ENCODE data around the gene PLXNC1. TPM values are rescaled to one million over a fixed set of nuclear protein-coding genes. Genes with fewer than 3 reads are reported as not detected.

Gene PLXNC1
- total RNA-seq, 5 donors from 2014 or later (not counting 1 experiment from before 2014, with no cell fraction given), result 12.9 to 23.9 (median 19.2) TPM

GRCh38 chr12:94290353-94290752 lies 142.0 kb downstream of the PLXNC1 start:
- H3K36me3 Mint-ChIP-seq, result peaks cover 63% of the 10 kb centered on the region
- H3K4me3 Mint-ChIP-seq, result no peak overlapping the region
- ATAC-seq (replicated peaks in 1 of 4) (no peak), DNase-seq (no peak)
- POLR2A ChIA-PET, result interaction anchor here in 1 of 2 donors (0.5 to 0.6 kb wide), 2 partner anchors 511 to 903 kb away, joined by 3 to 4 read pairs; no protein-coding TSS in a partner anchor
- H3K27ac Mint-ChIP-seq, result no peak overlapping the region
- Histone ChIP-seq H3K4me3 (ENCODE audit: control insufficient read depth in 1 of 2, extremely low read depth in 1 of 2, low read length in 1 of 2) (no peak overlapping the region), H3K4me1 (ENCODE audit: control insufficient read depth in 1 of 2, extremely low read depth in 1 of 2, insufficient read depth in 2 of 2, low read length in 2 of 2) (no peaks in the 10 kb centered on the region), H3K36me3 (ENCODE audit: control insufficient read depth in 2 of 2, extremely low read depth in 1 of 2, insufficient read depth in 1 of 2, low read length in 1 of 2) (peaks cover 0 to 23% of the 10 kb centered on the region in 2 donors), H3K27ac (ENCODE audit: low read length) (no peak overlapping the region), H3K9me3 (no peaks in the 10 kb centered on the region), H3K27me3 (replicated peaks in 1 of 2; ENCODE audit: control insufficient read depth in 2 of 2, extremely low read depth in 1 of 2, insufficient read depth in 2 of 2, low read length in 1 of 2) (no peaks in the 10 kb centered on the region)
- CTCF ChIA-PET, result no interaction called here
- H3K9me3 Mint-ChIP-seq, result no peaks in the 10 kb centered on the region
- no CpG with 5 or more reads among the region's 4 CpGs for WGBS (ENCODE audit: insufficient coverage)
- no peaks in the 10 kb centered on the region for H3K27me3 Mint-ChIP-seq
- no peaks in the 10 kb centered on the region for H3K4me1 Mint-ChIP-seq

- Histone ChIP-seq H3K4me1 (ENCODE audit: control insufficient read depth in 1 of 2, extremely low read depth in 1 of 2, insufficient read depth in 2 of 2, low read length in 2 of 2) (no peaks in the 10 kb centered on the region), H3K4me3 (ENCODE audit: control insufficient read depth in 1 of 2, extremely low read depth in 1 of 2, low read length in 1 of 2) (no peak overlapping the region), H3K27me3 (replicated peaks in 1 of 2; ENCODE audit: control insufficient read depth in 2 of 2, extremely low read depth in 1 of 2, insufficient read depth in 2 of 2, low read length in 1 of 2) (no peaks in the 10 kb centered on the region), H3K9me3 (no peaks in the 10 kb centered on the region), H3K36me3 (ENCODE audit: control insufficient read depth in 2 of 2, extremely low read depth in 1 of 2, insufficient read depth in 1 of 2, low read length in 1 of 2) (peaks cover 0 to 62% of the 10 kb centered on the region in 2 donors), H3K27ac (ENCODE audit: low read length) (no peak overlapping the region)
- H3K4me1 Mint-ChIP-seq, result peaks cover 0 to 8% (median 0%) of the 10 kb centered on the region in 3 donors
- peaks cover 70% of the 10 kb centered on the region for H3K36me3 Mint-ChIP-seq
- ATAC-seq (replicated peaks in 1 of 4) (no peak), DNase-seq (no peak)
- no peaks in the 10 kb centered on the region for H3K9me3 Mint-ChIP-seq
- WGBS (ENCODE audit: insufficient coverage), result 100% methylated on average over 4 of the region's 6 CpGs
- H3K4me3 Mint-ChIP-seq, result no peak overlapping the region
- H3K27ac Mint-ChIP-seq, result peak overlapping the region in 1 of 2 donors; percentile 50
- ChIA-PET CTCF (no interaction called here), POLR2A (no interaction called here)
- H3K27me3 Mint-ChIP-seq, result no peaks in the 10 kb centered on the region
Observed at GRCh38 chr12:94297096-94297699, 148.8 kb downstream of the PLXNC1 start.

- Histone ChIP-seq H3K27me3 (replicated peaks in 1 of 2; ENCODE audit: control insufficient read depth in 2 of 2, extremely low read depth in 1 of 2, insufficient read depth in 2 of 2, low read length in 1 of 2) (no peaks in the 10 kb centered on the region), H3K4me1 (ENCODE audit: control insufficient read depth in 1 of 2, extremely low read depth in 1 of 2, insufficient read depth in 2 of 2, low read length in 2 of 2) (no peaks in the 10 kb centered on the region), H3K4me3 (ENCODE audit: control insufficient read depth in 1 of 2, extremely low read depth in 1 of 2, low read length in 1 of 2) (no peak overlapping the region), H3K9me3 (no peaks in the 10 kb centered on the region), H3K27ac (ENCODE audit: low read length) (no peak overlapping the region), H3K36me3 (ENCODE audit: control insufficient read depth in 2 of 2, extremely low read depth in 1 of 2, insufficient read depth in 1 of 2, low read length in 1 of 2) (peaks cover 0 to 63% of the 10 kb centered on the region in 2 donors)
- Mint-ChIP-seq H3K9me3 (no peaks in the 10 kb centered on the region), H3K4me1 (peaks cover 0 to 8% (median 0%) of the 10 kb centered on the region in 3 donors), H3K27ac (no peak overlapping the region), H3K27me3 (no peaks in the 10 kb centered on the region), H3K36me3 (peaks cover 75% of the 10 kb centered on the region), H3K4me3 (no peak overlapping the region)
- ChIA-PET CTCF (no interaction called here), POLR2A (no interaction called here)
- no peak for DNase-seq
- WGBS (ENCODE audit: insufficient coverage), result no CpG with 5 or more reads among the region's 2 CpGs
- no peak for ATAC-seq (replicated peaks in 1 of 4)
Observed at GRCh38 chr12:94297876-94298505, 149.6 kb downstream of the PLXNC1 start.

GRCh38 chr12:94299846-94300245 lies 151.5 kb downstream of the PLXNC1 start:
- H3K27ac ChIP-seq (ENCODE audit: low read length), result no peak overlapping the region
- peaks cover 77% of the 10 kb centered on the region for H3K36me3 Mint-ChIP-seq
- H3K9me3 Mint-ChIP-seq, result no peaks in the 10 kb centered on the region
- no peaks in the 10 kb centered on the region for H3K27me3 Mint-ChIP-seq
- ATAC-seq (replicated peaks in 1 of 4), result no peak
- no peak overlapping the region for H3K4me3 ChIP-seq (ENCODE audit: control insufficient read depth in 1 of 2, extremely low read depth in 1 of 2, low read length in 1 of 2)
- ChIA-PET CTCF (no interaction called here), POLR2A (no interaction called here)
- no peak for DNase-seq
- no peaks in the 10 kb centered on the region for H3K4me1 ChIP-seq (ENCODE audit: control insufficient read depth in 1 of 2, extremely low read depth in 1 of 2, insufficient read depth in 2 of 2, low read length in 2 of 2)
- H3K4me1 Mint-ChIP-seq, result peaks cover 0 to 14% (median 0%) of the 10 kb centered on the region in 3 donors
- H3K27me3 ChIP-seq (replicated peaks in 1 of 2; ENCODE audit: control insufficient read depth in 2 of 2, extremely low read depth in 1 of 2, insufficient read depth in 2 of 2, low read length in 1 of 2), result no peaks in the 10 kb centered on the region
- H3K4me3 Mint-ChIP-seq, result no peak overlapping the region
- H3K36me3 ChIP-seq (ENCODE audit: control insufficient read depth in 2 of 2, extremely low read depth in 1 of 2, insufficient read depth in 1 of 2, low read length in 1 of 2), result peaks cover 0 to 69% of the 10 kb centered on the region in 2 donors
- no peaks in the 10 kb centered on the region for H3K9me3 ChIP-seq
- 100% methylated on average over 1 of the region's 1 CpG for WGBS (ENCODE audit: insufficient coverage)
- H3K27ac Mint-ChIP-seq, result no peak overlapping the region

- ChIA-PET CTCF (interaction anchor here (0.6 to 1.0 kb wide), 6 partner anchors 23 to 572 kb away, joined by 3 to 7 read pairs (median 4); no protein-coding TSS in a partner anchor), POLR2A (no interaction called here)
- ATAC-seq (replicated peaks in 1 of 4) (no peak), DNase-seq (no peak)
- Histone ChIP-seq H3K36me3 (ENCODE audit: control insufficient read depth in 2 of 2, extremely low read depth in 1 of 2, insufficient read depth in 1 of 2, low read length in 1 of 2) (peaks cover 0 to 54% of the 10 kb centered on the region in 2 donors), H3K4me3 (ENCODE audit: control insufficient read depth in 1 of 2, extremely low read depth in 1 of 2, low read length in 1 of 2) (no peak overlapping the region), H3K9me3 (no peaks in the 10 kb centered on the region), H3K27me3 (replicated peaks in 1 of 2; ENCODE audit: control insufficient read depth in 2 of 2, extremely low read depth in 1 of 2, insufficient read depth in 2 of 2, low read length in 1 of 2) (no peaks in the 10 kb centered on the region), H3K27ac (ENCODE audit: low read length) (no peak overlapping the region), H3K4me1 (ENCODE audit: control insufficient read depth in 1 of 2, extremely low read depth in 1 of 2, insufficient read depth in 2 of 2, low read length in 2 of 2) (no peaks in the 10 kb centered on the region)
- WGBS (ENCODE audit: insufficient coverage), result no CpG with 5 or more reads among the region's 1 CpG
- Mint-ChIP-seq H3K9me3 (no peaks in the 10 kb centered on the region), H3K27ac (no peak overlapping the region), H3K27me3 (no peaks in the 10 kb centered on the region), H3K4me3 (no peak overlapping the region), H3K36me3 (peaks cover 72% of the 10 kb centered on the region), H3K4me1 (peaks cover 0 to 14% (median 10%) of the 10 kb centered on the region in 3 donors)
Observed at GRCh38 chr12:94304012-94304411, 155.6 kb downstream of the PLXNC1 start.

- POLR2A ChIA-PET, result interaction anchor here in 1 of 2 donors (0.6 kb wide), 1 partner anchor 125 kb away, joined by 3 read pairs; no protein-coding TSS in a partner anchor
- H3K27ac Mint-ChIP-seq, result no peak overlapping the region
- peaks cover 73% of the 10 kb centered on the region for H3K36me3 Mint-ChIP-seq
- DNase-seq (no peak), ATAC-seq (replicated peaks in 1 of 4) (no peak)
- Histone ChIP-seq H3K4me1 (ENCODE audit: control insufficient read depth in 1 of 2, extremely low read depth in 1 of 2, insufficient read depth in 2 of 2, low read length in 2 of 2) (no peaks in the 10 kb centered on the region), H3K27ac (ENCODE audit: low read length) (no peak overlapping the region), H3K9me3 (no peaks in the 10 kb centered on the region), H3K4me3 (ENCODE audit: control insufficient read depth in 1 of 2, extremely low read depth in 1 of 2, low read length in 1 of 2) (no peak overlapping the region), H3K27me3 (replicated peaks in 1 of 2; ENCODE audit: control insufficient read depth in 2 of 2, extremely low read depth in 1 of 2, insufficient read depth in 2 of 2, low read length in 1 of 2) (no peaks in the 10 kb centered on the region), H3K36me3 (ENCODE audit: control insufficient read depth in 2 of 2, extremely low read depth in 1 of 2, insufficient read depth in 1 of 2, low read length in 1 of 2) (peaks cover 0 to 49% of the 10 kb centered on the region in 2 donors)
- H3K4me3 Mint-ChIP-seq, result no peak overlapping the region
- CTCF ChIA-PET, result interaction anchor here in 1 of 2 donors (0.5 to 0.7 kb wide), 3 partner anchors 133 to 310 kb away, joined by 4 to 6 read pairs (median 5); no protein-coding TSS in a partner anchor
- no peaks in the 10 kb centered on the region for H3K9me3 Mint-ChIP-seq
- peaks cover 0 to 14% (median 10%) of the 10 kb centered on the region in 3 donors for H3K4me1 Mint-ChIP-seq
- H3K27me3 Mint-ChIP-seq, result no peaks in the 10 kb centered on the region
- 91% methylated on average over 3 of the region's 3 CpGs for WGBS (ENCODE audit: insufficient coverage)
Observed at GRCh38 chr12:94304566-94305061, 156.2 kb downstream of the PLXNC1 start.
